SU-DHL-6 (cell line): ENCODE measurements around the gene CACNB4.

Experiments used
- CTCF ChIP-seq: fragments of 200-600 bp; sonication (generic); IDR thresholded peaks from one replicate; pipeline ENCODE4 v1.5.1; 2017; ENCODE audit warnings: antibody characterized with exemption, mild to moderate bottlenecking, low read length, moderate library complexity; ENCODE audit not compliant: insufficient read depth, poor library complexity, severe bottlenecking
- EZH2phosphoT487 ChIP-seq: fragments of 200-600 bp; sonication (generic), shearing (Covaris generic); conservative IDR thresholded peaks from 2 replicates; pipeline ENCODE4 v1.6.1; 2018; ENCODE audit warnings: mild to moderate bottlenecking, antibody characterized with exemption, low read length, moderate library complexity, mixed read lengths

GRCh38 chr2:151930042-151930441 lies 168.8 kb downstream of the CACNB4 start:
- TF ChIP-seq CTCF (no peak), EZH2phosphoT487 (no peak)
